ENCODE results near the gene ANO10.
"Not testable (repeated sequence)": the region's sequence is repeated elsewhere in the genome, so short reads cannot be mapped to it uniquely, and the experiment has no call there.

The ANO10 gene

GRCh38 chr3:43627360-43627759 is 5.5 kb upstream of the ANO10 start:
- no peak for DNase-seq

- DNase-seq: no peak
These were observed 3.0 kb upstream of the ANO10 start for GRCh38 chr3:43624619-43625305.

GRCh38 chr3:43620831-43621655 is 768 bp downstream of the ANO10 start:
- peak; percentile 2 for DNase-seq

- DNase-seq: no peak
These were observed 2.2 kb downstream of the ANO10 start for GRCh38 chr3:43619588-43619987.

DNA sequence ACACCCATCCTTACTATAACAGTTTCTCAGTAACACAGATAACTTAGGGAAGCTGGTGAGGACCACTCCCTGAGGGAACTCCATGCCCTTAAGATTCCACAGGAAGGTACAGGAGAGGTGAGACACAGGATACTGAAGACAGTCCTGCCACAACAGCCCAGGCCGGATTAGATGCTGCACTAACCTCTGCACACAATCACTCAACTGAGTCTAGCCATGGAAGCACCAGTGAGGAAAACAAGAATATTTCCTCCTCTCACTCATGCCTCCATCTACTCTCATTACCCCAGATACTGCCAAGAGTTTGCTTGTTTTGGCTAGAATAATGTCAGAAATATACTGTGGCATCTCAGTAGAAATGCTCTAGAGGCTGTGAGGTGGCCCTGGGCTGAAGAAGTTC is 3.7 kb downstream of the ANO10 start:
- no peak for DNase-seq

DNA sequence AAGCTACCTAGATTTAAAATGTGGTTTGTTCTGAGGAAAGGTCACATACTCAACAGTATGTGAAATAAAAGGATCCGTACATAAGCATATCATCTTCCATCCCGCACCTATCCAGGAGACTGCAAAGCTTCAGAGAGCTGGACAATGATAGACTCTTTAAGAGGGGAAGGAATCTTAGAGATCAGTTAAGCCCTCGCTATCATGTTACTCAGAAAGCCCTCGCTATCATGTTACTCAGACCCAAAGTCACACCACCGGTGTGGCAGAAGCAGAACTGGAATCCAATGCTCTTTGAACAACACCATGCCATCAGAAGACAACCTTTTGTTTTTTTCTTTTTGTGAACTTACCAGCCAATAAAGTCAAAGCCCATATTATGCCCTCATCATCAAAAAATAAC is 5.8 kb downstream of the ANO10 start:
- DNase-seq: no peak

DNA sequence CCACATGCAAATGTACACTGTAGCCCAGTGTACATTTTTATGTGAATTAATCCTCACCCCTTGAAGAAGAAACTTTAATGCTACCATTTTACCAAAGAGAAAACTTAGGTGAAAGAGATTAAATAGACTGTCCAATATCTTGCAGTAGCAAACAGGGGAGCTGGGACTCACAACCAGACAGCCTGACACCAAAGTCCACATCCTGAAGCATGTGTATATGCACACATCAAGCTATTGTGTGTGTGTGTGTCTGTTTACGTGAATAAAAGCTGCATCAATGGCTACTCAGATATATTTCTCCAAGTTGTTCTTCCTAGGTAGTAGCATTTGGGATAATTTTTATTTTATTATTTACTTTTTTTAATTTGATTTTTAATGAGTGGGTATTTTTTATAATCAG is 6.7 kb downstream of the ANO10 start:
- no peak for DNase-seq

DNA sequence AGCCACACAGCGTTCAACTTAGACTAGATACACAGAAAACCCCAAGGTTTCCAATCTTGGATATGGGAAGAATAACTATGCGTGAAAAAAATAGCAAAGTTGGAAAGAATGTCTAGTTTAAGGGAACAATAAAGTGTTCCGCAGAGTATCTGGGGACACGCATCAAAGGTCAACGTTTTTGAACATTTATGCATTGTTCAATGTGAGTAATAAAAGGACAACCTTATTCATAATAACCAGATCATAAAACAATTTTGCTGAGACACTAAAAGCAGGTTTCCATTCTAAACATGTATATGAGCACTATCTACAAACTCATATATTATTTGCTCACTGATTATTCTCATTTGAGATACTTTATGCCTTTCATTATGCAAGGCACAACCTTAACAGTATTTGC is 7.8 kb downstream of the ANO10 start:
- no peak for DNase-seq

- no peak for DNase-seq
These were observed 9.4 kb downstream of the ANO10 start for GRCh38 chr3:43612419-43612818.

GRCh38 chr3:43609406-43609805 is 12.4 kb downstream of the ANO10 start:
- DNase-seq: no peak

DNA sequence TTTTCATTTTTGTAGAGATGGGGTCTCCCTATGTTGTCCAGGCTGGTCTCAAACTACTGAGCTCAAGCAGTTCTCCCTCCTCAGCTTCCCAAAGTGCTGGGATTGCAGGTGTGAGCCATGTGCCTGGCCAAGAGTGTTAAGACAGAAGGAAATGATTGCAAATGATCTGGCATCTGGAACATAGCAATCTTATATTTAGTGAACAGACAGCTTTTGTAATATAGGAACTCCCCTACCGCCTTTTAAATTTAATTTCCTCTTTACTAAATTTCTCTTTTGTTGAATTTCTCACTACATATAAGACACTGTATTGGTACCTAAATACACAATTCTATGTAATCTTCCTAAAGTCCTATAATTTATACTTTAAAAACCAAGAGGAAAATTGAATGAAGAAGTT is 13.1 kb downstream of the ANO10 start:
- no peak for DNase-seq

DNA sequence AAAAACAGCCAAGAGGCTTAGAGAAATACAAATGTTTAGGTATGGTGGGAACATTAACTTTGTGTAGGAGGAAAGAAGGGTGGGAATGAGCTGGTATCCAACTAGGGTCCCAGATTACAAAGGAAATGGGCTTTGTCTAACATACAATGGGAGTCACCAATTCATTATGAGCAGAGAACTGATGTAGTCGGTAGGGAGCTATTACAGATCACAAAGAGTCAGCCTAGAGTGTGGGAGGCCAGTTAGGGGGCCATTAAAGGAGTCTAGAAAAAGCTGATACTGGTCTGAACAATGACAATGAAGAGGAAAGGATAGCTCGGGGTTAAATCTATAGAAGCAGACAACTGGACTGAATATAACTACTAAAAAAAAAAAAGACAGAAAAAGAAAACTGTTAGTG is 15.5 kb downstream of the ANO10 start:
- DNase-seq: no peak

DNA sequence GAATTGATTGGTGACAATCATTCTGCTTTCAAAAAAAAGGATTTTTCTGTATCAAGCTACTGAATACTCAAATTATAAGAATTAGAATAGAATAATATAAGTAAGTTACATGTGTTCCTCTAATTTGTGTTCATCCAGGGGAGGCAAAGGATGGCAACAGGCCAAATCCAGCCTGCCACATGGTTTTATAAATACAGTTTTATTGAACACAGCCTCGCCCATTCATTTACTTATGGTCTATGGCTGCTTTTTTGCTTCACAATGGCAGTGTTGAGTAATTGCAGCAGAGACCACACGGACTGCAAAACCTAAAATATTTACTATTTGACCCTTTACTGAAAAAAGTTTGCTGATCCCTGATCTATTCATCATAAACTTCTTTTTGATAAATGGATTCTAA is 21.9 kb downstream of the ANO10 start:
- DNase-seq: not testable (repeated sequence)

DNA sequence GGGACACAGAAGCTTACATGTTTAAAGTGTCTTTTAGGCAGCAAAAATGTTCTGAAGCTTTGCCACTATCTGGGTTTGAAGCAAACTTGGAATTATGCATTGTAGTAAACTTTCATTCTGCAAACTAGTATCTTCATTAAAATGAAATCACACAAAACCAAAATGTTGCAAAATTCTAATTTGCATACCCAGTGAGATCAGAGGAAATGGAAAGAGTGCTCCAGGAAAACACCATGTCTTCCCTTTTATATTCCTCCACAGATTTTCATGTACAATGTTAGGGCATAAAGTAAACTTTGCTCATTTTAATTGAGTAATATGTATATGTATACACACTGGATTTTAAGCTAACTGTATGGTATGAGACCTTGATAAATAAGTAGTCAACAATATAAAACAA is 23.9 kb downstream of the ANO10 start:
- no peak for DNase-seq

GRCh38 chr3:43596178-43596577 is 25.6 kb downstream of the ANO10 start:
- DNase-seq: not testable (repeated sequence)

DNA sequence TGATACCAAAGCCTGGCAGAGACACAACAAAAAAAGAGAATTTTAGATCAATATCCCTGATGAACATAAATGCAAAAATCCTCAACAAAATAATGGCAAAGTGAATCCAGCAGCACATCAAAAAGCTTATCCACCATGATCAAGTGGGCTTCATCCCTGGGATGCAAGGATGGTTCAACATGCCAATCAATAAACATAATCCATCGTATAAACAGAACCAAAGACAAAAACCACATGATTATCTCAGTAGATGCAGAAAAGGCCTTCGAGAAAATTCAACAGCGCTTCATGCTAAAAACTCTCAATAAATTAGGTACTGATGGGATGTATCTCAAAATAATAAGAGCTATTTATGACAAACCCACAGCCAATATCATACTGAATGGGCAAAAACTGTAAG is 26.5 kb downstream of the ANO10 start:
- DNase-seq: not testable (repeated sequence)

DNA sequence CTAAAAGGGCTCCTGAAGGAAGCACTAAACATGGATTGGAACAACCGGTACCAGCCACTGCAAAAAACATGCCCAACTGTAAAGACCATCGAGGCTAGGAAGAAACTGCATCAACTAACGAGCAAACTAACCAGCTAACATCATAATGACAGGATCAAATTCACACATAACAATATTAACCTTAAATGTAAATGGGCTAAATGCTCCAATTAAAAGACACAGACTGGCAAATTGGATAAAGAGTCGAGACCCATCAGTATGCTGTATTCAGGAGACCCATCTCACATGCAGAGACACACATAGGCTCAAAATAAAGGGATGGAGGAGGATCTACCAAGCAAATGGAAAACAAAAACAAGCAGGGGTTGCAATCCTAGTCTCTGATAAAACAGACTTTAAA is 28.2 kb downstream of the ANO10 start:
- DNase-seq: not testable (repeated sequence)

- not testable (repeated sequence) for DNase-seq
These were observed 29.9 kb downstream of the ANO10 start for GRCh38 chr3:43591866-43592265.

GRCh38 chr3:43587303-43587702 is 34.5 kb downstream of the ANO10 start:
- DNase-seq: no peak

DNA sequence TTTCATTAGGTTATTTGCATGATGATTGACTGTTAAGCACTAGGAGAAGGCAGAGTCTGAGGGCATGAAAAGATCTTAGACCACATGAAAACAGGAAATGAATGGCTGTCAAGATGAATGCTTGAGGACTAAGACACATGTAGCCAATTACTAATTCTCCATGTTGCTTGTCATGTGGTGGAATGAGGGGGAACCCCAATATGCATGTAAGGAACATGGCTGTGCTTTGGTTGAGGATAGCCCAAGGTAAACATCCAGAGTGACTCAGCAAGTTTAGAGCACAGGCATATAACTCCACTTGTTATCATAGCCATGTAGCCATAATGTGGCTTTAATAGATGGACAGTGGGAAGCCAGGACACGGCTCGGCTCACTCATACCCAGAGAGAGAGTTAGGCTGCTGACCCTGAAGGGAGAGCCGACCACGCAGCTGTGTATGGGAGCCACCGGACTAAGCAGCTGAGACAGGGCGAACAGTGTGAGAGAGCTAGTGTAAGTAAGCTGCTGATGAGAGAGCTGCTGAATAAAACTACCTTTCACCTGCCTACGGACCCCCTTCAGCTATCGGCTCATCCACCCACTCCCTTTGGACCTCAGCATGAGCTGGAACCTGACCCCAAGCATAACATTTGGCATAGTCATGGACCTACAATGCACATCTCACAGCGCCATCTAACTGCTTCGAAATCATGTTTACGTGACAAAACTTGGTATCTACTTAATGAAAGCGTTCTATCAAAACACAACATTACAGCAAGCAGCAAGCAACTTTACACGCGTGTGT is 37.6 kb downstream of the ANO10 start:
- no peak for DNase-seq

- DNase-seq: no peak
These were observed 38.3 kb downstream of the ANO10 start for GRCh38 chr3:43583481-43583880.

DNA sequence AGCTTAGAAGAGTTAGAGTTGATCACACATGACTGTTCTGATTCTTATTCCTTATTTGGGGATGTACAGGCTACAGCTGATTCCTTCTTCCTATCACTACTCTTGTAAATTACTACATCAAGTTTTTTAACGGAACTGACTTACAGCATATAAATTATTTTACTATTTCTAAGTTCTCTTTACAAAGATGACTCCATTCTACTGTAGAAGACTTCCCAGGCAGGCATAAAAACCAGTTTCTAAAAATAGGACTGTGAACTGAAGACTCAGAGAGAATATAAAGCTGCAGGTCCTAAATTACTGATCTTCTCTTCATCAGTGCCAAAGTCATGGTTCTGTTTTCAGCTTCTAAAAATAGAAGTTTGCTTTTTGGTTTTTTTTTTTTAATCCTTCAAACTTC is 38.9 kb downstream of the ANO10 start:
- no peak for DNase-seq

- no peak for DNase-seq
These were observed 40.5 kb downstream of the ANO10 start for GRCh38 chr3:43581343-43581742.

- DNase-seq: no peak
These were observed 41.6 kb downstream of the ANO10 start for GRCh38 chr3:43580181-43580580.

All from NCI-H146 (cell line).